Activated CD4-positive, alpha-beta T cell treated with anti-CD3 and anti-CD28 coated beads for 1 hour (primary cell): ENCODE results near the gene BMF.

Experiments
- DNase-seq: peaks from one replicate; pipeline ENCODE4 v3.0.0-alpha.2; 2020

BMF gene

DNA sequence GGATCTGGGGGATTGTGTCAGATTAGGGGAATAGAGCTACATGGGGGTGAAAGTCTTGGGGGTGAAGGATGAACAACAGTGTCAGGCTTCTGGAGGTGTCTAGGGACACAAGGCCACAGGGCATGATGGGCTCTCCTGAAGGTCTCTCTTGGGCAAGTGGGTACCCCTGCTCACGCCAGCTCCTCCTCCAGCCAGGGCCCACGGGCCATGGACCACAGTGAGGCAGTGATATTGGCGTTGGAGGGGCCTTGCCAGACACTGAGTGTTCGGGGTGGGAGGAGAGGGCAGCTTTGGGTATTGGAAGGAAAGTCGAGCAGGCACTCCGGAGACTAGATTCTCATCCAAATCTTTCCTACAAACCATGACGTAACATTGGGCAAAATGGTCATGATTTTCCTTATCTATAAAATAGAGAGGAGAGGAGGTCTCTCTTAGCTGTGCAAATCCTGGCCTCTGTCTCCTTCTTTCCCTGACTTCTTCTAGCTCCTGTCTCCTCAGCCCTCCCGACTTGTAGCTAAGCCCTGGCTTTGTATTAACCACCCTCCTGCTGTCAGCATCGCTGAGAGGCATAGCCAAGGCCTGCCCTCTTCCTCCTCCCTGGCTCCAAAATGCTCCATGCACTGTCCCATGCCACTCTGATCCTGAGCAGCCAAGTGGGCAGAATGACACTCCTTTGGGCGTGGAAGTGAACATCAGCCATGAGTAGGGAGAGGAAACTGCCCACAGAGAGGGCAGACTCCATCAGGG, 45.7 kb downstream of the BMF start:
- DNase-seq: no peak

DNA sequence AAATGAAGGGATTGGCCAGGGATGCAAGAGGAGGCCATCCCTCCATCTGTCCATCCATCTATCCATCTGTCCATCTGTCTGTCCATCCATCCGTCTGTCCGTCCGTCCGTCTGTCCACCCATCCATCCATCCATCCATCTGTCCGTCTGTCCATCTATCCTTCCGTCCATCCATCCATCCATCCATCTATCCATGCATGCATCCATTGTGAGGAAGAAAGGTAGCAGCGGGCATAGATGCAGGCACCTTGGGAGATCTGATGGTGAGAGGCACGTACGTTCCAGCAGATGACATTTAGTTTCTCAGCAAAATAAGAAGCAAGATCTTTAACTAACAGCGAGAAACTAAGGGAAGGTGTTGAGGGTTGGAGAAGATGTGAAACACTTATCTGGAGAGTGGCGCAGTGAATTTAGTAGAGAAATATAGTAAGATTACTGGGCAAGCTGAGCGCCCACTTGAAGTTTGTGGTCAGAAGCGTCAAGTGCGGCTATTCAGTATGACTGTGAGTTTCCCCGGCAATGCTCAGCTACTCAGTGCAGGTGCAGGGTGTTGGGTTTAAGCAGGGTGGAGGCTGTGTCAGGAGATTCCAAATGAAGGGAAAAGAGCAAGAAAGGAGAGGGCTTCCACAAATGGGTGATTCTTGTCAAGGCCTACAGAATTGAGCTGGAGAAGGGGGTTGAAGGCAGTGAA, 47.3 kb downstream of the BMF start:
- DNase-seq: no peak

DNA sequence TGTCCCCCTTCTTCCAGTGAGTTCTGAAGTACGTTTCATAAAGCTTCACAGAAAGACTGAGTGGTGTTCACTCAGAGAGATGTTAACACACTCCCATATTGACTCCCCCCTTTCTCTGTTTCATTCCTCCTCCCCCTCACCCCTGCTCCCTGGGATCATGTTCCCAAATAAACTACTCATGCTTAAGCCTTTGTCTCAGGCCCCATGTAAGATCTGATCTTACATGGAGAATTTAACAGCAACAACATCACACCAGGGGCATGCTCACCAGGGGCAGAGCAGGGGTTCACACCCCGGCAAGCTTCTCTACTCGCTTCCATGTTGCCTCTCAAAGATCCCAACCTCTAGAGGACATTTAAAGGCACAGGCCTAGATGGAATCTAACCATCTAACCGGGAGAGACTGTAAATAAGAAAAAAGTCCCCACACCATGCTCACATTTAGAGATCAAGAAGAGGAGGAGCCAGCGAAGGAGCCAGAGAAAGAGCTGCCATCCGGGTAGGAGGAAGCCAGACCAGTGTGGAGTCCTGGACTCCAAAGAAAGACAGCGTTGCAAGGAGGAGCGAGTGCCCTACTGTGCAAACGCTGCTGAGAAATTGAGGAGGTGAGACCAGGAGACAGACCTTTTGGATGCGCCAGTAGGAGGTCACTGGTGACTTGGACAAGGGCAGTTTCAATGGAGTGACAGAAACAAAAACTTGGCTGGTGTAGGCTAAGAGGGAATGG, 48.3 kb downstream of the BMF start:
- no peak for DNase-seq

DNA sequence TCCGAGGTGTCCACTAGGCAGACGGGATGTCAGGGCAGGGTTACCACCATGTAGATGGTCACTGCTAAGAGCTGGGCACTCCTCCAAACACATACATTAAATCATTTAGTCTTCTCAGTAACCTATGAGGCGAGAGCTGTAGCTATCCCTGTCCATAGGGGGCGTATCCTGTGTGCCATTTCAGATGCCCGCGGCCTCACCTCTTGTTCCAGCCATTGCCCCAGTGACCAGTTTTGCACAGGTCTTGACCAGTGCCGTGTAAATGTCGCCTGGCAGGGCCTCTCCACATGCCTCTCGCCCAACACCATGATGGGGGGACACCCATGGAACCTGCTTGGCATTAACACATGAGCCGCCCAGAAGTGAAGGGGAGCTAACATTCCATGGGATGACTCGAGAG, 48.9 kb downstream of the BMF start:
- no peak for DNase-seq

DNA sequence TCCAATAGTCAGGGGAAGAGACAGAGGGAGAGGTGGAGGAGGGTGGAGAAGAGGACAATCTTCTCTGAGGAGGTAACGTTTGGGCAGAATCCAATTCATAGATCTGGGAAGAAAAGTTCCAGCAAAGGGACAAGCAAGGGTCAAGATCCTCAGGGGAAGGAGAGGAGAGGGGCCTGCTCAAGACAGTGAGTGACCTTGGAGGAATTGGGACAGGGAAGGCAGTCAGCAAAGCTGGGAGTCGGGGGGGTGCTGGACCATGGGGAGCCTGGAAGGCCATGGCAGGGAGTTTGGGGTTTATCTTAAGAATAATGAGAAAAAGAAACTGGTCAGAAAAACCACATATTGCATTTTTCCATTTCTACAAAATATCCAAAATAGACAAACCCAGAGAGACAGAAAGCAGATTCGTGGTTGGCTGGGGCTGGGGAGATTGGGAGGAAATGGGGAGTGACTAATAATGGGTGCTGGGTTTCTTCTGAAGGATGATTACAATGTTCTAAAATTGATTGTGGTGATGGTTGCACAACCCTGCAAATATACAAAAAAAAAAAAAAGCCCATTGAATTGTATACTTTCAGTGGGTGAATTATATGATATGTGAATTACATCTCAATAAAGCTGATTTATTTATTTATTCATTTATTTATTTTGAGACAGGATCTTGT, 50.1 kb downstream of the BMF start:
- DNase-seq: no peak

DNA sequence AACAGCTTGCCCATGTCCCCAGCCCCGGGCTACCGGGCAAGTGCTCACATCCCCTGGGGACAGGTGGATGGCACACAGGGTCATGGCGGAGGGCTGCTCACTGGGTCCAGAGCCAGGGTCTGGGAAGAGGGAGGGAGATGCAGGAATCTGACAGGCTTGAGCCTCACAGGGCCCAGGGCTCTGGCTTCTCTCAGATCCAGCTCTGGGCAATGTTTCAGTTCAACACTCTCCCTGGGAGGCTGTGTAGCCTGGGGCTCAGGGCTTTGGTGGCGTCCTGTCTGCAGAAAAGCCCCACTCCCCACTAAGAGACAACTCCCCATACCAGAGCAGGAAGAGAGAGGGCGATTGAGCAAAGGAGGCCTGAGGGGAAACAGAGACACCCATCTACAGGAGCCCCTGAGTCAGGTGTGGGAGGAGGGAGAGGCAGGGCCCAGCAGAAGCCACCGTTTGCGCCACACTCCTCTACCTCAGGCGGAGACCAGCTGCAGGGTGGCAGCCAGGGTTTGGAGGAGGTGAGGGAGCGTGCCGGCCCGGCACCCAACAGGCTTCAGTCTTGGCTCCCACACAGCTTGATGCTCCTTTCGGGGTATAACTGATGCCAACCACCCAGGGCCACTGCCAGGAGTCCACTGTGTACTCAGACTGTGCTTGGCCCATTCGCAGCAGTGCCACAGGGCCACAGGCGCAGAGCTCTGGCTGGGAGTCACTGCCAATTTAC, 52.9 kb downstream of the BMF start:
- no peak for DNase-seq

DNA sequence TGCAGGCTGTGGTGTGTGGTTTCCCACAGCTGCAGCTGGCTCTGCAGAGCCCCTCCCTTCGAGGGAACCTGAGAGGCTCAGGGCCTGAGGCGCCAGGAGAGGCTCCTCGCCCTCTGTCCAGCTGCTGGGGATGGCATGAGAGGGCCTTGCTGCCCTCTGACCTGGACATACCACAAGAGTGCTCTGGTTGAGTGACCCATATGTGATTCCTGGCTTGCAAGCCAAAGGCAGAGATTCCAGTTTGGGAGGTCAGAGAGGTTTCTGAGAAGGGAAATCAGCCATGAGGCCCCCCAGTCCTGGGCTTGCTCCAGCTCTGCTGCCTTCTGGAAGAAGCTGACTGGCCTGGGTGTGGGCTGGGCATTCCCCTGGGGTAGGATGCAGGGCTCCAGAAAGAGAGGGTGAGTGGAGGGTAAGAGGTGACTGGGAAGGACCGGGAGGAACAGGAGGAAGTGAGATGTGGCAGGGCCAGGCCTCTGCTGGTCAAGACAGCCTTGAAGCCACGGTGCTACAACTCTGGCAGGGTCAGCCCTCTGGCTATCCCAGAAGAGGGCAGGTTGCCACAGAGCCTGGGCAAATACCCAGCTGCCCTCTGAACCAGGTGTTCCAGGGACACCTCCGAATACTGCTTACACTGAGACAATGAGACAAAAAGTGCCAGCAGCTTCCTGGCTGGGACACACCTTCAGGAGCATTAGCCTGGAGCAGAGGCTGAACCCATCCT, 53.7 kb downstream of the BMF start:
- DNase-seq: no peak

DNA sequence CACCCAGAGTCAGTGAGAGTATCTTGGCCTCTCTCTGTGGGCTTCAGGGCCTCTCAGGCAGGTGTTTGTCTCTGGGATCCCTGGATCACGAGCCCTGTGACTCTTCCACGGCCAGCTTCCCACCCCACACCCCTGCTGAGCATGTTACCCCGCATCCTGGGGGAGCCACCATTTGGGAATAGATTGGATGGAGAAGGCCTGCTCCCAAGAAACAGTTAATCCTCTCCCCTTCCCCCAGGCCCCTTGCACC, 54.1 kb downstream of the BMF start:
- no peak for DNase-seq

DNA sequence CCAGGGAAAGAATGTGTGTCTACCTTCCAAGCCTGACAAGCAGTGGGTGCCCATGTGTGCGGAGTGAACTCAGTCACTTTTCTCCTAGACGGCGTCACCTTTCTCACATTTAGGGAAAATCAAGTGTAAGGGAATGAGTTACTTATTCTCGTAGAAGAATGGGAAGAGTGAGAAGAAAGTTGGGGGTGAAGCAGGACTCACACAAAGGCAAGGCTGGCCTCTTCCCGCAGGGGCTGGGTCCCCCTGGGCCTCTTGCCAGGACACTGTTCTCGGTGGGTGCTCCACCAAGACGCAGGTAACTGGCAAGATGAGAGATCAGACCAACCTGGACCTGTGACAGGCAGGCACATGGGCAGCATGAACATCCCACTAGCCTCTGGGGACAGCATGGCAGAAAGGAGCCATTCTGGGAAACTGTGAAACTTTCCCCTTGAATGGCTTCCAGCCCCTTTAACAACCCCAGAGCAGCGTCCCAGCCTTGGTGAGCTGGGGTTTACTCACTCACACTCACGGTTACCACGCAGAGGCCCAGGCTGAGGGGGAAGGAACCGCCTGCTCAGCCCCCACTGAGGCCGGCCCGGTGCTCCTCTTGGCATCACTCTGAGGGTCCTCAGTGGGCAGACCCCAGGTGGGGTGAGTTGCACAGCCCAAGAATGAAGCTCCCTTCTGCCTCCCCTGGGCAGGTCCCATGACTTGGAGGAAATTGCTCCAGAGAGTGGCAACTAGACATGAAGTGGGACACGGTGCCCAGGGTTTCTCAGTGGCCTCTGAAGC, 54.7 kb downstream of the BMF start:
- no peak for DNase-seq

DNA sequence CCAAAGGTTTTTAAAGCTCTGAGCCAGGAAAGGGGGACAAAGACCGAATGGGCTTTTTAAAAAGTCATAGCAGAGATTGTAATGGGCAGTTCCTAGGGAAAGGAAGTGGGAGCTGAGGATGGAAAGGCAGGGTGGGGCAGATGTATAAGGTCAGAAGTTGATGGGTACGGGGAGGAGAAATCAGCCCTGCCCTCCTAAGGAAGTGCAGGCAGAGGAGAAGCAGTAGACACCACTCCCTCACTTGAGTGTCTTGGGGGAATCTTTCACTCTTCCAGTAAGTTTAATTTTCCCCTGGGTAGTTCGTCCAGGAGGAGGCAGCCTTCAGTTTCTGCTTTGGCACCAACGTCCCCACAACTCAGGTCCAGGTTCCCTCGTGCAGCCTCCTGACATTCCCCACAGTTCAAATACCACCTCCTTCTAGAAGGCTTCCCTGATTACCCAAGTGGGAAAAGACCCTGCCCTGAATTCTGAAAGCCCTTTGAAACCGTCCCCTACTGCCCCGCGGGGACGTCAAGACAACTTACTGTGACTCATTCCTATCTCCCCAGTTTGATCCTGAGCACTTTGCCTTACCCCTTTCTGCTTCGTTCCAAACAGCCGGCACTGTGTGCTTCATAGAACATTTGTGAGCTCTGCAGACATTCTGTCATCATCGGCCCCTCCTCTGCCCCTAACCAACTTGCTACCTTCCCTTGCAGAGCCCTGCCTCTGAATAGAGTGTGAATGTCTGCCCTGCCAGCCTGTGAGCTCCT, 55.4 kb downstream of the BMF start:
- no peak for DNase-seq

DNA sequence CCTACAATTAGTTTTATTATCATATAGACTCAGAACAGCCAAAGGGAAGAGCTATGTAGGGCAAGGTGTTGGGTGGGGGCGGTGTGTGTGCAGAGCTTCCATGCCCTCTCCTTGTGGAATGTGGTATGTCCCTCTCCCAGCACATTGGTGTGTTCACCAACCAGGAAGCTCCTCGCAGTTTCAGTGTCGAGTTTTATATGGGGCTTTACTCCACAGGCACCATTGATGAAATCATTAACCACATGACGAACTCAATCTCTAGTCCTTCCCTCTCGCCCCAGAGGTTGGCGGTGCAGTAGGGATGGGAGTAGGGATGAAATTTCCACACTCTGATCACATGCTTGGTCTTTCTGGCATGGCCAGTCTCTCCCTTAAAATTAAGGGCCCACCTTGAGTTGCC, 56.1 kb downstream of the BMF start:
- no peak for DNase-seq

DNA sequence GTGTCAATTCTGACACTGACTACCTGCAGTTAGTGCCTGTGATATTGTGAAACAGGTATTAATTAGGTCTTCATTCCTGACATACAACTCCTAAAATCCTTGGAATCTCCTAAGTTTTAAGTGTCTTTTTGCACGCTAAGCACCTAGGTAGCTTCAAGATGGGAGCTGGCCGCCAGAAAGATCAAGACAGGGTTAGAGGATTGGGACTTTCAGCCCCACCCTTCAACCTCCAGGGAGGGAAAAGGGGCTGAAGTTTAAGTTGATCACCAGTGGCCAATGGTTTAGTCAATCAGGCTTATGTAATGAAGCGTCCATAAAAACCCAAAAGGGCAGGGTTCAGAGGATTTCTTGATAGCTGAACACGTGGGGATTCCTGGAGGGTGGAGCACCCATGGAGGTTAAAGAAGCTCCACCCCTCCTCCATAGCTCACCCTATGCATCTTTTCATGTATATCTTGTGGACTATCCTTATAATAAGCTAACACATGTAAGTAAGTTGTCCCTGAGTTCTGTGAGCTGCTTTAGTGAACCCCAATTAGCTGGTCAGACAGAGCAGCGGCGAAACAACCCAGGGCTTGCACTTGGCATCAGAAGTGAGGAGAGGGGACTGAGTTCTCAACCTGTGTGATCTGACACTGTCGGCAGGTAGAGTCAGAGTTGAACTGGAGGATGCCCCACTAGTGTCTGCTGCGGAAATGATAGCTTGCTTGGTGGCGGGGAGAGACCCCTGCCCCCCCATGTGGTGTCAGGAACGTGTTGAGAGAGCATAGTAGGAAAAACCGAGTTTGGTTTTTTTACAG, 56.9 kb downstream of the BMF start:
- DNase-seq: no peak

DNA sequence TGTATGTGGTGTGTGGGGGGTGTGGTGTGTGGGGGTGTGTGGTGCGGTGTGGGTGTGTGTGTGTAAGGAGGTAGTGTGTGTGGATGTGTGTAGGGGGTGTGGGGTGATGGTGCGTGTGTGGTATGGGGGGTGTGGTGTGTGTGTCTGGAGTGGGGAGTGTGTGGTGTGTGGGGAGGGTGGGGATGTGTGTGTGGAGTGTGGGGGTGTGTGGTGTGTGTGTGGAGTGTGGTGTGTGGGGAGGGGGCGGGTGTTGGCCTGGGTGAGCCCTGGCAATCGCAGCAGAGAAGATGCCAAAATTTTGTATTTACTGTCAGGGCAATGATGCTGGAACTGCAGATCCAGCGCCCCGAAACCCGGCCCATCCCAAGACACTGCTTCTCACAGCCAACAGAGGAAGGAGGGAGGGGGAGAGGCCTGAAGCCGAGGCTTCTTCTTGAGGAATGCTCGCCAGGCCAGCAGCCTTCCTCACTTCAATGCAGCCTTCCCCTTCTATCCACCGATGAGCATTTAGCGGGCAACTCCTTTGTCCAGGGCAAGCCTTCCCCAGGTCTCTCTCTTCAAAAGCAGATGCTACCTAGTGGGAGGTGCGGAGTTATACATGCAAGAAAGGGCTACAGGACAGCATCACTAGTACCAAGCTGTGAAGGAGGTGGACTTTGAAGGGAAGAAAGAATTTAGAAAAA, 57.8 kb downstream of the BMF start:
- no peak for DNase-seq

DNA sequence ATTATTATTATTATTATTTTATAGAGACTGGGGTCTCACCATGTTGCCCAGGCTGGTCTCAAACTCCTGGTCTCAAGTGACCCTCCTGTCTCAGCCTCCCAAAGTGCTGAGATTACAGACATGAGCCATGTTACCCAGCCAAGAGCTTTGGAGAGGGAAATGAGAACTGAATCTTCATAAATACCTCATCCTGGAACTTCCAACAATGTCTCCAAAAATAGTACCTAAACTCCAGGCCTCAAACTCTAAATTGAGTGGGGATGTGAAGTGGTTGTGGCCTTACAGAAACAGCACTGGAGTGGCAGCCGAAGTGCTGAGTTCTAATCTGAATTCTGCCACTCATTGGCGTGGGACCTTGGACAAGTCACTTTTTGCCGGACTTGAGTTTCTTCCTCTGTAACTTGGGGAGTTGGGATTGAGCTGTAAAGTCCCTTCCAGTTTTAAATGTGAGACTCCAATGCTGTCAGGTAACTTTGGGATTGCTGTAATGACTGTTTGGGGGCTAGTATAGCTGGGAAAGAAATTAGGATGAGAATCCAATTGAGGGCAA, 59.7 kb downstream of the BMF start:
- DNase-seq: no peak

DNA sequence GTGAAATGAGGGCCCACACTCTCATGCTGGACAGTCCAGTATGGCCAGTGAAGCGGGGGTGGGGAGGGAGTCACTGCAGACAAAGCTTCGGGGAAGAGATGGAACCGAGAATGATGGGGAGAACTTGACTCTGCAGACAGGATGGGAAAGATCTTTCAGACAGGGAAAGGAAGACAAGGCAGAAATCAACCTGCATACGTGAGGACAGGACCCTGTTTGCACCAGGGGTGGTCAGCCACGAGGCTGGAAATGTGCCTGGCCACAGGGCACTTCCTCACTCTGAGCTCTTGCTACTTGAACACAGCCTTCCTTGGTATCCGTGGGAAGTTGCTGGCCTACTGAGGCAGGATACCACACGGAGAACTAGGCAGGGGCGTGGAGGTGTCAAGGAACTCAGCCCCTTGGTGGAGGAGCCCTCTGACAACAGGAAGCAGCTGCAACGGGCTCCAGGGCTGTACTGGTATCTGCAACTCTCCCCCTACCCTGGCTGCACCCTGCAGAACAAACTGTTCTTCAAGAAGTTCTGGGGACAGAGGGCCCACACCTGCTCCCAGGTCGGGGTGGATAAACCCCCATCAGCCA, 60.4 kb downstream of the BMF start:
- no peak for DNase-seq

DNA sequence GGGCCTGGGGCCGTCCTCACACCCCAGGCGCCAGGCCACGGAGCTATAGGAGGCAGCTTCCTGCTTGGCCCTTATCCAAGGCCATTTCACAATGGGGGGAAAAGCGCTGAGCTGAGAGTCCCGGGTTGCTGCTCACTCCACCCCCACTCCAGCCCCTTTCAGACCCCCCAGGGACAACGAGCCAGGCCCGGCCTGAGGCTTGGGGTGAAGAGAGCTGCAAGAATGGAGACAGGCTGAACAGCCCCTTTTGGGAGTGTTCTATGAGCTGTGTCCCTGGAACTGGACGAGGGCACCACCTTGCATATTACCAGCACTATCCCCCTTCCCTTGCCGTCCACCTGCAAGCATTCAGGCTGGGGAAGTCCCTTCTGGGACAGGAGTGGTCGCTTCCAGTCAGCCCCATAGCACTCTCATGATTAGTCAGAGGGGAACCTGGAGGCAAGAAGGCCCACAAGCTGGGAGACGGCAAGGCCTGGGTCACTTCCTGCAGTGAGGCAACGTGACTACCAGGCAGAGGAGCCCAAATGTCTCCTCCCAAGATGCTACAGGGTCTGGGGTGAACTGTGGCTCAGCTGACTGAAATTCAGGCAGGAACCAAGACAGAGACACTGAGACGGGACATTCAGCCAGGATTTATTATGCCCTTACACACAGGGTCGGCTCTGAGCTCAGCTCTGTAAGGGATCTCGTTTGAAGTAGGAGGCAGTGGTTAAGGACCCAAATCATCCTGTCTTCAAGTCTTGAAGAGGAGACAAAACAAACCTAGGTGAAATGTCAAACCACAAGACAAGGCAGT, 61.1 kb downstream of the BMF start:
- peak; percentile 36 for DNase-seq

DNA sequence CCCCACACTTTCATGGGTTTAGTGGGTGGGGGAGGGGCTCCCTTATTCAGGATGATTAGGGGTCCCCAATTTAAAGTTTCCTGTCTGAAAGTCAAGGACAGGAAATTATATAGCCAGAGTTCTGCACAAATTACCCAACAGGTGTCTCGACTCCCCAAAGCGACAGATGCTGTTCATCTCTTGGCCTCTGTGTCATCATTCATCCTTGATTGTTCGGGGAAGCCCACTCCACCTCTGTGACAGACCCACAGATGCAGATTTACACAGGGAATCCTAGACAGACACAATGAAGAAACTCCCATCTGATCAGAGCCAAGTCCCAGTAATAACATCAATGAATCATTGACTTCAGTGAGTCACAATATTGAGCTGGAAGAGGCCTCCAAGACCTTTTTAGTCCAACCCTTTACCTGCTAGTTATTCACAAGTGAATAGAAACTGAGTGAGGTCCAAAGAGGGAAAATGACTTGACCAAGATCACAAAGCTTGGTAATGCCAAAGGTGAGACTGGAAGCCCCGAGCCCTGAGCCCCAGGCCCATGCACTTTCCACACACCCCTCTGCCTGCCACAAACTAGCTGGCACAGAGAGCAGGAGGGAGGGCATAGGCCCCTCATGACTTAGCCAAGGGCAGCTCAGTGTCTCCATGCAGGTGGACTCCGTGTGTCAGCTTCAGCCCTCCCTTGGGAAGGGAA, 61.8 kb downstream of the BMF start:
- DNase-seq: no peak
